ENCODE results near the gene DZIP1.

The DZIP1 gene

GRCh38 chr13:95604556-95604915, 40.0 kb downstream of the DZIP1 start:
- Mint-ChIP-seq H3K27me3 (peaks cover 15 to 43% of the 10 kb centered on the region in 2 donors), H3K36me3 (ENCODE audit: insufficient read depth) (no peaks in the 10 kb centered on the region), H3K27ac (no peak overlapping the region), H3K4me1 (ENCODE audit: low read depth in 2 of 2) (no peaks in the 10 kb centered on the region), H3K9me3 (no peaks in the 10 kb centered on the region), H3K4me3 (no peak overlapping the region)
- DNase-seq (no peak), ATAC-seq (replicated peaks) (no peak)

GRCh38 chr13:95603887-95604555, 40.5 kb downstream of the DZIP1 start:
- Mint-ChIP-seq H3K36me3 (ENCODE audit: insufficient read depth) (no peaks in the 10 kb centered on the region), H3K4me1 (ENCODE audit: low read depth in 2 of 2) (no peaks in the 10 kb centered on the region), H3K4me3 (no peak overlapping the region), H3K27me3 (peaks cover 15 to 42% of the 10 kb centered on the region in 2 donors), H3K27ac (no peak overlapping the region), H3K9me3 (no peaks in the 10 kb centered on the region)
- ATAC-seq (replicated peaks) (no peak), DNase-seq (no peak)

- no peak overlapping the region for H3K27ac Mint-ChIP-seq
- H3K9me3 Mint-ChIP-seq, result no peaks in the 10 kb centered on the region
- H3K36me3 Mint-ChIP-seq (ENCODE audit: insufficient read depth), result no peaks in the 10 kb centered on the region
- DNase-seq (no peak), ATAC-seq (replicated peaks) (no peak)
- peaks cover 24 to 42% of the 10 kb centered on the region in 2 donors for H3K27me3 Mint-ChIP-seq
- H3K4me3 Mint-ChIP-seq, result no peak overlapping the region
- H3K4me1 Mint-ChIP-seq (ENCODE audit: low read depth in 2 of 2), result no peaks in the 10 kb centered on the region
Measured at GRCh38 chr13:95601906-95602305, 42.6 kb downstream of the DZIP1 start.

GRCh38 chr13:95601216-95601615, 43.3 kb downstream of the DZIP1 start:
- ATAC-seq (replicated peaks), result no peak
- DNase-seq, result no peak
- peaks cover 24 to 48% of the 10 kb centered on the region in 2 donors for H3K27me3 Mint-ChIP-seq
- H3K9me3 Mint-ChIP-seq, result no peaks in the 10 kb centered on the region
- H3K36me3 Mint-ChIP-seq (ENCODE audit: insufficient read depth), result no peaks in the 10 kb centered on the region
- H3K4me3 Mint-ChIP-seq, result no peak overlapping the region
- no peaks in the 10 kb centered on the region for H3K4me1 Mint-ChIP-seq (ENCODE audit: low read depth in 2 of 2)
- no peak overlapping the region for H3K27ac Mint-ChIP-seq

- Mint-ChIP-seq H3K36me3 (ENCODE audit: insufficient read depth) (no peaks in the 10 kb centered on the region), H3K27ac (no peak overlapping the region), H3K4me1 (ENCODE audit: low read depth in 2 of 2) (no peaks in the 10 kb centered on the region), H3K9me3 (no peaks in the 10 kb centered on the region), H3K4me3 (no peak overlapping the region), H3K27me3 (peaks cover 12 to 41% of the 10 kb centered on the region in 2 donors)
- ATAC-seq (replicated peaks) (no peak), DNase-seq (no peak)
Measured at GRCh38 chr13:95596701-95597100, 47.8 kb downstream of the DZIP1 start.

GRCh38 chr13:95593462-95593861, 51.0 kb downstream of the DZIP1 start:
- Mint-ChIP-seq H3K36me3 (ENCODE audit: insufficient read depth) (no peaks in the 10 kb centered on the region), H3K4me3 (no peak overlapping the region), H3K27ac (no peak overlapping the region), H3K9me3 (peaks cover 0 to 2% of the 10 kb centered on the region in 2 donors), H3K27me3 (peaks cover 21 to 47% of the 10 kb centered on the region in 2 donors), H3K4me1 (ENCODE audit: low read depth in 2 of 2) (no peaks in the 10 kb centered on the region)
- no peak for ATAC-seq (replicated peaks)
- DNase-seq, result no peak

- Mint-ChIP-seq H3K27me3 (peaks cover 14 to 34% of the 10 kb centered on the region in 2 donors), H3K4me1 (ENCODE audit: low read depth in 2 of 2) (no peaks in the 10 kb centered on the region), H3K9me3 (peaks cover 0 to 2% of the 10 kb centered on the region in 2 donors), H3K36me3 (ENCODE audit: insufficient read depth) (no peaks in the 10 kb centered on the region), H3K27ac (no peak overlapping the region), H3K4me3 (no peak overlapping the region)
- DNase-seq (no peak), ATAC-seq (replicated peaks) (no peak)
Measured at GRCh38 chr13:95588721-95589120, 55.8 kb downstream of the DZIP1 start.

- no peaks in the 10 kb centered on the region for H3K36me3 Mint-ChIP-seq (ENCODE audit: insufficient read depth)
- H3K4me1 Mint-ChIP-seq (ENCODE audit: low read depth in 2 of 2), result no peaks in the 10 kb centered on the region
- H3K27ac Mint-ChIP-seq, result no peak overlapping the region
- no peak for DNase-seq
- peaks cover 0 to 2% of the 10 kb centered on the region in 2 donors for H3K9me3 Mint-ChIP-seq
- ATAC-seq (replicated peaks), result no peak
- H3K4me3 Mint-ChIP-seq, result no peak overlapping the region
- peaks cover 15 to 35% of the 10 kb centered on the region in 2 donors for H3K27me3 Mint-ChIP-seq
Measured at GRCh38 chr13:95588134-95588533, 56.4 kb downstream of the DZIP1 start.

GRCh38 chr13:95585867-95586266, 58.6 kb downstream of the DZIP1 start:
- Mint-ChIP-seq H3K36me3 (ENCODE audit: insufficient read depth) (no peaks in the 10 kb centered on the region), H3K27me3 (peaks cover 16 to 31% of the 10 kb centered on the region in 2 donors), H3K4me3 (no peak overlapping the region), H3K9me3 (peaks cover 0 to 2% of the 10 kb centered on the region in 2 donors), H3K27ac (no peak overlapping the region), H3K4me1 (ENCODE audit: low read depth in 2 of 2) (no peaks in the 10 kb centered on the region)
- DNase-seq (no peak), ATAC-seq (replicated peaks) (no peak)

- H3K36me3 Mint-ChIP-seq (ENCODE audit: insufficient read depth), result no peaks in the 10 kb centered on the region
- no peak for DNase-seq
- no peak for ATAC-seq (replicated peaks)
- no peak overlapping the region for H3K4me3 Mint-ChIP-seq
- peaks cover 18 to 35% of the 10 kb centered on the region in 2 donors for H3K27me3 Mint-ChIP-seq
- H3K9me3 Mint-ChIP-seq, result no peaks in the 10 kb centered on the region
- H3K27ac Mint-ChIP-seq, result no peak overlapping the region
- H3K4me1 Mint-ChIP-seq (ENCODE audit: low read depth in 2 of 2), result no peaks in the 10 kb centered on the region
Measured at GRCh38 chr13:95579303-95579702, 65.2 kb downstream of the DZIP1 start.

GRCh38 chr13:95573221-95573620, 71.3 kb downstream of the DZIP1 start:
- no peaks in the 10 kb centered on the region for H3K36me3 Mint-ChIP-seq (ENCODE audit: insufficient read depth)
- H3K4me1 Mint-ChIP-seq (ENCODE audit: low read depth in 2 of 2), result no peaks in the 10 kb centered on the region
- ATAC-seq (replicated peaks) (no peak), DNase-seq (no peak)
- H3K4me3 Mint-ChIP-seq, result no peak overlapping the region
- peaks cover 32 to 72% of the 10 kb centered on the region in 2 donors for H3K27me3 Mint-ChIP-seq
- no peaks in the 10 kb centered on the region for H3K9me3 Mint-ChIP-seq
- no peak overlapping the region for H3K27ac Mint-ChIP-seq

GRCh38 chr13:95571941-95572340, 72.6 kb downstream of the DZIP1 start:
- DNase-seq, result no peak
- H3K27ac Mint-ChIP-seq, result no peak overlapping the region
- no peaks in the 10 kb centered on the region for H3K9me3 Mint-ChIP-seq
- no peaks in the 10 kb centered on the region for H3K36me3 Mint-ChIP-seq (ENCODE audit: insufficient read depth)
- no peak overlapping the region for H3K4me3 Mint-ChIP-seq
- ATAC-seq (replicated peaks), result no peak
- H3K4me1 Mint-ChIP-seq (ENCODE audit: low read depth in 2 of 2), result no peaks in the 10 kb centered on the region
- H3K27me3 Mint-ChIP-seq, result peaks cover 33 to 79% of the 10 kb centered on the region in 2 donors

GRCh38 chr13:95570016-95570415, 74.5 kb downstream of the DZIP1 start:
- ATAC-seq (replicated peaks), result no peak
- Mint-ChIP-seq H3K4me1 (ENCODE audit: low read depth in 2 of 2) (no peaks in the 10 kb centered on the region), H3K4me3 (no peak overlapping the region), H3K27ac (no peak overlapping the region), H3K9me3 (peaks cover 0 to 6% of the 10 kb centered on the region in 2 donors), H3K27me3 (peaks cover 25 to 68% of the 10 kb centered on the region in 2 donors), H3K36me3 (ENCODE audit: insufficient read depth) (no peaks in the 10 kb centered on the region)
- DNase-seq, result no peak

- ATAC-seq (replicated peaks), result no peak
- DNase-seq, result no peak
- H3K9me3 Mint-ChIP-seq, result peaks cover 0 to 6% of the 10 kb centered on the region in 2 donors
- no peak overlapping the region for H3K27ac Mint-ChIP-seq
- H3K36me3 Mint-ChIP-seq (ENCODE audit: insufficient read depth), result no peaks in the 10 kb centered on the region
- H3K27me3 Mint-ChIP-seq, result peaks cover 25 to 67% of the 10 kb centered on the region in 2 donors
- no peaks in the 10 kb centered on the region for H3K4me1 Mint-ChIP-seq (ENCODE audit: low read depth in 2 of 2)
- no peak overlapping the region for H3K4me3 Mint-ChIP-seq
Measured at GRCh38 chr13:95568131-95568530, 76.4 kb downstream of the DZIP1 start.
